GM23338 (cell line): ENCODE results near the gene MCTP2. TPM values are rescaled to one million over a fixed set of nuclear protein-coding genes. Genes with fewer than 3 reads are reported as not detected.

Experiments used
- ATAC-seq: fragments of 200-7000 bp; cut with Tn5 transposase; 3 replicates; pipeline ENCODE4 v1.9.1; 2020
- DNase-seq: peaks from one replicate; pipeline ENCODE4 v3.0.0-alpha.2; 2015; ENCODE audit warnings: low spot score
- H2AFZ ChIP-seq: fragments of 200-600 bp; sonication (generic); 2 replicates; pipeline ENCODE4 v1.8.0; 2016; ENCODE audit warnings: antibody characterized with exemption, mild to moderate bottlenecking, moderate library complexity
- H3F3A ChIP-seq: fragments of 200-600 bp; sonication (generic); replicated peaks from 2 replicates; pipeline ENCODE4 v1.8.0; 2017; ENCODE audit warnings: antibody characterized with exemption, mixed run types, low read depth
- H3K27ac ChIP-seq: fragments of 200-600 bp; sonication (generic); 2 replicates; pipeline ENCODE4 v1.6.1; 2016; ENCODE audit warnings: low read depth
- H3K27me3 ChIP-seq: fragments of 200-600 bp; sonication (generic); 2 replicates; pipeline ENCODE4 v1.8.0; 2016; ENCODE audit warnings: mild to moderate bottlenecking, mixed run types, moderate library complexity; ENCODE audit not compliant: insufficient read depth
- H3K36me3 ChIP-seq: fragments of 200-600 bp; sonication (generic); 2 replicates; pipeline ENCODE4 v1.8.0; 2016; ENCODE audit warnings: mild to moderate bottlenecking; ENCODE audit not compliant: insufficient read depth
- H3K4me1 ChIP-seq: fragments of 200-600 bp; sonication (generic); 2 replicates; pipeline ENCODE4 v1.8.0; 2016; ENCODE audit warnings: mild to moderate bottlenecking, moderate library complexity; ENCODE audit not compliant: insufficient read depth
- H3K4me2 ChIP-seq: fragments of 200-600 bp; sonication (generic); 2 replicates; pipeline ENCODE4 v1.7.1; 2017; ENCODE audit warnings: mixed run types
- H3K4me3 ChIP-seq: fragments of 200-600 bp; sonication (generic); 2 replicates; pipeline ENCODE4 v1.6.1; 2016; ENCODE audit warnings: mixed run types
- H3K79me2 ChIP-seq: fragments of 200-600 bp; sonication (generic); replicated peaks from 2 replicates; pipeline ENCODE4 v1.8.0; 2017; ENCODE audit warnings: mild to moderate bottlenecking; ENCODE audit not compliant: insufficient read depth
- H3K9me2 ChIP-seq: fragments of 200-600 bp; sonication (generic); 2 replicates; pipeline ENCODE4 v1.8.0; 2017; ENCODE audit not compliant: insufficient read depth
- H4K20me1 ChIP-seq: fragments of 200-600 bp; sonication (generic); replicated peaks from 2 replicates; pipeline ENCODE4 v1.8.0; 2017; ENCODE audit warnings: mild to moderate bottlenecking; ENCODE audit not compliant: insufficient read depth
- H3K27ac Mint-ChIP-seq: 2 replicates; pipeline ENCODE4 v1.8.0; 2020; ENCODE audit warnings: inconsistent platforms, mild to moderate bottlenecking, moderate library complexity, mixed read lengths
- H3K27me3 Mint-ChIP-seq: 3 replicates; pipeline ENCODE4 v1.8.0; 2022; ENCODE audit warnings: low read depth, mild to moderate bottlenecking, moderate library complexity, mixed read lengths, inconsistent platforms; ENCODE audit not compliant: insufficient read depth, poor library complexity
- H3K36me3 Mint-ChIP-seq: 3 replicates; pipeline ENCODE4 v1.8.0; 2021; ENCODE audit warnings: low read depth, mild to moderate bottlenecking, inconsistent platforms, moderate library complexity, mixed read lengths
- H3K4me1 Mint-ChIP-seq: 3 replicates; pipeline ENCODE4 v1.8.0; 2020; ENCODE audit warnings: mild to moderate bottlenecking, inconsistent platforms, mixed read lengths
- H3K4me3 Mint-ChIP-seq: 3 replicates; pipeline ENCODE4 v1.8.0; 2021; ENCODE audit warnings: moderate library complexity, mild to moderate bottlenecking, inconsistent platforms, mixed read lengths
- H3K9me3 Mint-ChIP-seq: 3 replicates; pipeline ENCODE4 v1.8.0; 2020; ENCODE audit warnings: moderate library complexity, mild to moderate bottlenecking, inconsistent platforms, mixed read lengths
- CREB1 ChIP-seq: fragments of 250-450 bp; sonication (Bioruptor Pico); IDR thresholded peaks from 2 replicates; pipeline ENCODE4 v1.5.0; 2020; ENCODE audit warnings: low read depth, mild to moderate bottlenecking, moderate library complexity
- EZH2 ChIP-seq: fragments of 200-600 bp; sonication (generic); IDR thresholded peaks from one replicate; pipeline ENCODE4 v1.8.0; 2017; ENCODE audit warnings: antibody characterized with exemption, mild to moderate bottlenecking, low read depth; ENCODE audit not compliant: unreplicated experiment
- EZH2phosphoT487 ChIP-seq: fragments of 200-600 bp; sonication (generic); IDR thresholded peaks from one replicate; pipeline ENCODE4 v1.8.1; 2018; ENCODE audit warnings: antibody characterized with exemption; ENCODE audit not compliant: unreplicated experiment
- NANOG ChIP-seq: IDR thresholded peaks from 2 replicates; pipeline ENCODE4 v1.6.1; 2016; ENCODE audit warnings: antibody characterized with exemption, borderline replicate concordance
- POLR2AphosphoS5 ChIP-seq: IDR thresholded peaks from 2 replicates; pipeline ENCODE4 v1.6.1; 2016; ENCODE audit warnings: antibody characterized with exemption, low read depth
- STAT1 ChIP-seq: IDR thresholded peaks from one replicate; pipeline ENCODE4 v1.6.1; 2016; ENCODE audit warnings: antibody characterized with exemption; ENCODE audit not compliant: unreplicated experiment
- ZNF331 ChIP-seq: fragments of 250-450 bp; sonication (Bioruptor Pico); IDR thresholded peaks from 2 replicates; pipeline ENCODE4 v1.5.0; 2020; ENCODE audit warnings: low read depth, mild to moderate bottlenecking, moderate library complexity
- polyA plus RNA-seq: library from polyadenylated mRNA; unstranded; fragments of >200 nt; fragmentation: Nextera tagmentation; extraction: Ambion mirVana; gene quantifications from 2 replicates; pipeline ENCODE4 v1.2.1, GENCODE V29; 2016
- total RNA-seq: library from RNA; depleted of rRNA; stranded (reverse); fragments of >200 nt; shearing (Covaris generic); gene quantifications from 2 replicates; pipeline ENCODE4 v1.2.3, GENCODE V29; 2014
- TF ChIP-seq, protein P1 (sequence below), 2 experiments: fragments of 200-600 bp in 1 of 2; sonication (generic) in 1 of 2; conservative IDR thresholded peaks; 2 replicates each; pipeline versions ENCODE4 v1.5.1 to v1.6.1; 2016 to 2017; ENCODE audit warnings: antibody characterized with exemption in 2 of 2, low read depth in 2 of 2, mild to moderate bottlenecking in 2 of 2, moderate library complexity in 1 of 2
- TF ChIP-seq, protein P2 (sequence below): IDR thresholded peaks from 2 replicates; pipeline ENCODE4 v1.6.1; 2016; ENCODE audit warnings: antibody characterized with exemption
- TF ChIP-seq, protein P3 (sequence below): IDR thresholded peaks from one replicate; pipeline ENCODE4 v1.6.1; 2018; ENCODE audit warnings: antibody characterized with exemption; ENCODE audit not compliant: unreplicated experiment

MCTP2 gene
- total and polyA plus RNA-seq, 2 experiments from 2014 or later, result 1.8 to 5.5 TPM

DNA sequence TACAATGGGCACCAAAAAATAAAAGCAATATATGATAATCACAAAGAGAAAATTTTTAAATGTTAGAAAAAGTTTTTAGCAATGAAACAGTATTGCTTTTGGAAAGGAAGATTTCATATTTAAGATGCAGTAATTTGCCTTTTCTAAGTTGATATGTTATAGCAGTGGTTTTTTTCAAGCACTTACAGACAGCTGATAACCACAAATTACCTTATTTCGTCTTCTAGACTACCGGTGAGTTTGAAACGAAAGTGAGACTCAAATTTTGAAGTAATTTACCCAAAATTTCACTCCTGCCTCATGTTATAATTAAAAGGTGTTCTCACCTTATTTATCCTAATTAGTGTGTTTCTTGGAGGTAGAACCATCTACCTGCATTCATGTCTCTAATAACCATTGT lies 207.8 kb downstream of the MCTP2 start (continued):
- TF ChIP-seq, protein P1, sequence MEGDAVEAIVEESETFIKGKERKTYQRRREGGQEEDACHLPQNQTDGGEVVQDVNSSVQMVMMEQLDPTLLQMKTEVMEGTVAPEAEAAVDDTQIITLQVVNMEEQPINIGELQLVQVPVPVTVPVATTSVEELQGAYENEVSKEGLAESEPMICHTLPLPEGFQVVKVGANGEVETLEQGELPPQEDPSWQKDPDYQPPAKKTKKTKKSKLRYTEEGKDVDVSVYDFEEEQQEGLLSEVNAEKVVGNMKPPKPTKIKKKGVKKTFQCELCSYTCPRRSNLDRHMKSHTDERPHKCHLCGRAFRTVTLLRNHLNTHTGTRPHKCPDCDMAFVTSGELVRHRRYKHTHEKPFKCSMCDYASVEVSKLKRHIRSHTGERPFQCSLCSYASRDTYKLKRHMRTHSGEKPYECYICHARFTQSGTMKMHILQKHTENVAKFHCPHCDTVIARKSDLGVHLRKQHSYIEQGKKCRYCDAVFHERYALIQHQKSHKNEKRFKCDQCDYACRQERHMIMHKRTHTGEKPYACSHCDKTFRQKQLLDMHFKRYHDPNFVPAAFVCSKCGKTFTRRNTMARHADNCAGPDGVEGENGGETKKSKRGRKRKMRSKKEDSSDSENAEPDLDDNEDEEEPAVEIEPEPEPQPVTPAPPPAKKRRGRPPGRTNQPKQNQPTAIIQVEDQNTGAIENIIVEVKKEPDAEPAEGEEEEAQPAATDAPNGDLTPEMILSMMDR (conservative IDR thresholded peaks at IDR 0.05; ENCODE audit: low read depth in 2 of 2), result no peak

DNA sequence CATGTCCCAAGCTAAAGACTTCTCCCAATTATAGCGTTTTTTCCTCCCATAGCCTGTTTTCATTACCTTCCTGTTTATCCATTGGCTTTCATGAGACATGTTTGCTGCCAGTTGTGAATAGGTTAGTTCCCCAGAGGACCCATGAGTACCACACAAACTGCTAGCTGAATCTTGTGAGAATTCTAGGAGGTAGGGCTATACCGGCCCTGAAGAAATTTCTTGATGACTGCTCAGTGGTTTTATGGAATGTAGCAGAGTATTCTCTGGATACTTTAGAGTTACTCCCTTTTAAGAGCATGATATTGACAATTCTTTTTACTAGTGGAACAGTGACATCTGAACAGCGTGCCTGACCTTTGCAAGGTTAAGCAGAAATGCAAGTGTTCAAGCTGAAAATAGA lies 210.4 kb downstream of the MCTP2 start:
- no peaks in the 10 kb centered on the region for H3K79me2 ChIP-seq
- no peaks in the 10 kb centered on the region for H3F3A ChIP-seq
- Mint-ChIP-seq H3K36me3 (no peaks in the 10 kb centered on the region), H3K27me3 (peaks cover 3% of the 10 kb centered on the region), H3K4me3 (no peak overlapping the region), H3K9me3 (no peaks in the 10 kb centered on the region; the same call in 2 of the 3 replicates), H3K4me1 (peaks cover 13% of the 10 kb centered on the region; the same call in 2 of the 3 replicates), H3K27ac (no peak overlapping the region)
- ATAC-seq (no peak), DNase-seq (no peak)
- peaks cover 10% of the 10 kb centered on the region for H3K4me1 ChIP-seq
- H3K27me3 ChIP-seq, result no peaks in the 10 kb centered on the region
- peaks cover 9% of the 10 kb centered on the region for H3K9me2 ChIP-seq
- H3K4me2 ChIP-seq, result no peak overlapping the region
- no peaks in the 10 kb centered on the region for H3K36me3 ChIP-seq
- H3K27ac ChIP-seq, result no peak overlapping the region
- H2AFZ ChIP-seq, result no peak overlapping the region
- H4K20me1 ChIP-seq, result no peaks in the 10 kb centered on the region
- no peak overlapping the region for H3K4me3 ChIP-seq
- no peak for TF ChIP-seq CREB1 (CRISPR knock-in tag)
- TF ChIP-seq ZNF331, result no peak
- TF ChIP-seq NANOG, result no peak
- no peak for TF ChIP-seq POLR2AphosphoS5
- TF ChIP-seq STAT1, result no peak
- no peak for TF ChIP-seq EZH2
- TF ChIP-seq, protein P2, sequence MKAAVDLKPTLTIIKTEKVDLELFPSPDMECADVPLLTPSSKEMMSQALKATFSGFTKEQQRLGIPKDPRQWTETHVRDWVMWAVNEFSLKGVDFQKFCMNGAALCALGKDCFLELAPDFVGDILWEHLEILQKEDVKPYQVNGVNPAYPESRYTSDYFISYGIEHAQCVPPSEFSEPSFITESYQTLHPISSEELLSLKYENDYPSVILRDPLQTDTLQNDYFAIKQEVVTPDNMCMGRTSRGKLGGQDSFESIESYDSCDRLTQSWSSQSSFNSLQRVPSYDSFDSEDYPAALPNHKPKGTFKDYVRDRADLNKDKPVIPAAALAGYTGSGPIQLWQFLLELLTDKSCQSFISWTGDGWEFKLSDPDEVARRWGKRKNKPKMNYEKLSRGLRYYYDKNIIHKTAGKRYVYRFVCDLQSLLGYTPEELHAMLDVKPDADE, result no peak
- TF ChIP-seq EZH2phosphoT487, result no peak
- TF ChIP-seq, protein P3, sequence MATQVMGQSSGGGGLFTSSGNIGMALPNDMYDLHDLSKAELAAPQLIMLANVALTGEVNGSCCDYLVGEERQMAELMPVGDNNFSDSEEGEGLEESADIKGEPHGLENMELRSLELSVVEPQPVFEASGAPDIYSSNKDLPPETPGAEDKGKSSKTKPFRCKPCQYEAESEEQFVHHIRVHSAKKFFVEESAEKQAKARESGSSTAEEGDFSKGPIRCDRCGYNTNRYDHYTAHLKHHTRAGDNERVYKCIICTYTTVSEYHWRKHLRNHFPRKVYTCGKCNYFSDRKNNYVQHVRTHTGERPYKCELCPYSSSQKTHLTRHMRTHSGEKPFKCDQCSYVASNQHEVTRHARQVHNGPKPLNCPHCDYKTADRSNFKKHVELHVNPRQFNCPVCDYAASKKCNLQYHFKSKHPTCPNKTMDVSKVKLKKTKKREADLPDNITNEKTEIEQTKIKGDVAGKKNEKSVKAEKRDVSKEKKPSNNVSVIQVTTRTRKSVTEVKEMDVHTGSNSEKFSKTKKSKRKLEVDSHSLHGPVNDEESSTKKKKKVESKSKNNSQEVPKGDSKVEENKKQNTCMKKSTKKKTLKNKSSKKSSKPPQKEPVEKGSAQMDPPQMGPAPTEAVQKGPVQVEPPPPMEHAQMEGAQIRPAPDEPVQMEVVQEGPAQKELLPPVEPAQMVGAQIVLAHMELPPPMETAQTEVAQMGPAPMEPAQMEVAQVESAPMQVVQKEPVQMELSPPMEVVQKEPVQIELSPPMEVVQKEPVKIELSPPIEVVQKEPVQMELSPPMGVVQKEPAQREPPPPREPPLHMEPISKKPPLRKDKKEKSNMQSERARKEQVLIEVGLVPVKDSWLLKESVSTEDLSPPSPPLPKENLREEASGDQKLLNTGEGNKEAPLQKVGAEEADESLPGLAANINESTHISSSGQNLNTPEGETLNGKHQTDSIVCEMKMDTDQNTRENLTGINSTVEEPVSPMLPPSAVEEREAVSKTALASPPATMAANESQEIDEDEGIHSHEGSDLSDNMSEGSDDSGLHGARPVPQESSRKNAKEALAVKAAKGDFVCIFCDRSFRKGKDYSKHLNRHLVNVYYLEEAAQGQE, result no peak
- TF ChIP-seq, protein P1 (conservative IDR thresholded peaks at IDR 0.05; ENCODE audit: low read depth in 2 of 2), result no peak
